Ovary (tissue), 3 donors: Measurements from ENCODE around the gene DENND2D.

Source experiments
- EP300 ChIP-seq: sonication (generic); formaldehyde crosslinking; IDR thresholded peaks from one replicate; pipeline ENCODE4 v1.6.1; 2017; ENCODE audit warnings: antibody characterized with exemption
- POLR2A ChIP-seq: fragments of 450-650 bp; IDR thresholded peaks from one replicate; pipeline ENCODE4 v1.6.1; 2017; ENCODE audit warnings: antibody characterized with exemption, mild to moderate bottlenecking, moderate library complexity
- TF ChIP-seq, protein P1 (sequence below), 3 donors: fragments of 450-650 bp in 2 of 3; fragments of 200-600 bp in 1 of 3; IDR thresholded peaks; one replicate each; pipeline versions ENCODE4 v1.5.1 to v1.8.0; 2016 to 2022; ENCODE audit warnings: antibody characterized with exemption in 3 of 3, mild to moderate bottlenecking in 1 of 3
- donor health status: DM: no; HTN: no; CAD: no.

DNA sequence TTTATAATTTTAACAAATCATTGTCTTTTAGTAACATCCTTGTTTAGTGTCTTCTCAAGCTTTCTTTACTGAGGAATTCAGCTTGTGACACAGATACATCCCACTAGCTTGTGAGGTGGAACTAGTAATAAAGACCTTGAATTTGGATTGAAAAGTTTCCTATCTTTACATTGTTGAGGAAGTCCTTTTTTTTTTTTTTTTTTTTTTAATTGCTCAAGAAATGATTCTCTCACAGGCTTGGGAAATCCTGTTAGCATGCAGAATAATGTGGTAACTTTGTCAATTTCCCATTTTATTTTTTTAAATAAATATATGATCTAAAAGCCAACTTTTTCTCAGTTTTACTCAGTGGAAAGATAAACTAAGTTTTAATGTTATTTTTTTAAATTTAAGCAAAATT, 15.8 kb downstream of the DENND2D start:
- TF ChIP-seq POLR2A (no peak), EP300 (no peak)
- TF ChIP-seq, protein P1, sequence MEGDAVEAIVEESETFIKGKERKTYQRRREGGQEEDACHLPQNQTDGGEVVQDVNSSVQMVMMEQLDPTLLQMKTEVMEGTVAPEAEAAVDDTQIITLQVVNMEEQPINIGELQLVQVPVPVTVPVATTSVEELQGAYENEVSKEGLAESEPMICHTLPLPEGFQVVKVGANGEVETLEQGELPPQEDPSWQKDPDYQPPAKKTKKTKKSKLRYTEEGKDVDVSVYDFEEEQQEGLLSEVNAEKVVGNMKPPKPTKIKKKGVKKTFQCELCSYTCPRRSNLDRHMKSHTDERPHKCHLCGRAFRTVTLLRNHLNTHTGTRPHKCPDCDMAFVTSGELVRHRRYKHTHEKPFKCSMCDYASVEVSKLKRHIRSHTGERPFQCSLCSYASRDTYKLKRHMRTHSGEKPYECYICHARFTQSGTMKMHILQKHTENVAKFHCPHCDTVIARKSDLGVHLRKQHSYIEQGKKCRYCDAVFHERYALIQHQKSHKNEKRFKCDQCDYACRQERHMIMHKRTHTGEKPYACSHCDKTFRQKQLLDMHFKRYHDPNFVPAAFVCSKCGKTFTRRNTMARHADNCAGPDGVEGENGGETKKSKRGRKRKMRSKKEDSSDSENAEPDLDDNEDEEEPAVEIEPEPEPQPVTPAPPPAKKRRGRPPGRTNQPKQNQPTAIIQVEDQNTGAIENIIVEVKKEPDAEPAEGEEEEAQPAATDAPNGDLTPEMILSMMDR (IDR thresholded peaks at IDR 0.05) = no peak
